Osteocyte (in vitro differentiated cells): ENCODE measurements around the gene ANXA4. TPM values are rescaled to one million over a fixed set of nuclear protein-coding genes. Genes with fewer than 3 reads are reported as not detected.
A peak's percentile ranks its signal among the peaks of the same experiment; 100 is the strongest.

ENCODE experiments used
- DNase-seq: peaks from one replicate; pipeline ENCODE4 v3.0.0; 2021; ENCODE audit warnings: mixed read lengths; ENCODE audit not compliant: unreplicated experiment; ENCODE audit errors: extremely low spot score
- H3K27ac Mint-ChIP-seq: one replicate; pipeline ENCODE4 v1.8.0; 2021; ENCODE audit warnings: mild to moderate bottlenecking, mixed read lengths; ENCODE audit not compliant: unreplicated experiment
- H3K27me3 Mint-ChIP-seq: one replicate; pipeline ENCODE4 v1.8.0; 2021; ENCODE audit warnings: mixed read lengths; ENCODE audit not compliant: unreplicated experiment
- H3K36me3 Mint-ChIP-seq: one replicate; pipeline ENCODE4 v1.8.0; 2021; ENCODE audit warnings: mixed read lengths; ENCODE audit not compliant: unreplicated experiment
- H3K4me1 Mint-ChIP-seq: one replicate; pipeline ENCODE4 v1.8.0; 2021; ENCODE audit warnings: mixed read lengths; ENCODE audit not compliant: unreplicated experiment
- H3K4me3 Mint-ChIP-seq: one replicate; pipeline ENCODE4 v1.8.0; 2021; ENCODE audit warnings: mild to moderate bottlenecking, moderate library complexity, mixed read lengths; ENCODE audit not compliant: unreplicated experiment
- H3K9me3 Mint-ChIP-seq: one replicate; pipeline ENCODE4 v1.8.0; 2021; ENCODE audit warnings: mixed read lengths; ENCODE audit not compliant: unreplicated experiment
- CTCF ChIP-seq: fragments of 200-600 bp; sonication (generic); IDR thresholded peaks from 2 replicates; pipeline ENCODE4 v1.5.0; 2021; ENCODE audit warnings: antibody characterized with exemption, mild to moderate bottlenecking, moderate library complexity
- total RNA-seq: library from RNA; stranded (reverse); gene quantifications from 2 replicates; pipeline ENCODE4 v1.2.1, GENCODE V29; 2021

ANXA4 gene
- total RNA-seq, 1 donor from 2014 or later, result 76.6 TPM

- H3K27me3 Mint-ChIP-seq, result no peaks in the 10 kb centered on the region
- TF ChIP-seq CTCF, result peak; percentile 33
- H3K9me3 Mint-ChIP-seq, result no peaks in the 10 kb centered on the region
- peaks cover 7% of the 10 kb centered on the region for H3K36me3 Mint-ChIP-seq
- peaks cover 48% of the 10 kb centered on the region for H3K4me1 Mint-ChIP-seq
- H3K27ac Mint-ChIP-seq, result peak overlapping the region; percentile 93
- no peak for DNase-seq
- peak overlapping the region; percentile 39 for H3K4me3 Mint-ChIP-seq
These were observed 25.1 kb downstream of the ANXA4 start for GRCh38 chr2:69767034-69767433.

GRCh38 chr2:69768235-69768634 is 26.3 kb downstream of the ANXA4 start:
- H3K9me3 Mint-ChIP-seq, result no peaks in the 10 kb centered on the region
- peaks cover 7% of the 10 kb centered on the region for H3K36me3 Mint-ChIP-seq
- H3K27me3 Mint-ChIP-seq, result no peaks in the 10 kb centered on the region
- H3K4me1 Mint-ChIP-seq, result peaks cover 53% of the 10 kb centered on the region
- no peak for TF ChIP-seq CTCF
- no peak overlapping the region for H3K4me3 Mint-ChIP-seq
- DNase-seq, result no peak
- H3K27ac Mint-ChIP-seq, result peak overlapping the region; percentile 93

- H3K27me3 Mint-ChIP-seq, result no peaks in the 10 kb centered on the region
- H3K36me3 Mint-ChIP-seq, result peaks cover 6% of the 10 kb centered on the region
- no peak for TF ChIP-seq CTCF
- peak overlapping the region; percentile 93 for H3K27ac Mint-ChIP-seq
- peaks cover 54% of the 10 kb centered on the region for H3K4me1 Mint-ChIP-seq
- no peak overlapping the region for H3K4me3 Mint-ChIP-seq
- no peak for DNase-seq
- H3K9me3 Mint-ChIP-seq, result no peaks in the 10 kb centered on the region
These were observed 26.9 kb downstream of the ANXA4 start for GRCh38 chr2:69768789-69769188.

- peaks cover 2% of the 10 kb centered on the region for H3K36me3 Mint-ChIP-seq
- no peaks in the 10 kb centered on the region for H3K27me3 Mint-ChIP-seq
- H3K27ac Mint-ChIP-seq, result peak overlapping the region; percentile 93
- TF ChIP-seq CTCF, result no peak
- no peak for DNase-seq
- H3K4me1 Mint-ChIP-seq, result peaks cover 55% of the 10 kb centered on the region
- H3K4me3 Mint-ChIP-seq, result no peak overlapping the region
- no peaks in the 10 kb centered on the region for H3K9me3 Mint-ChIP-seq
These were observed 27.3 kb downstream of the ANXA4 start for GRCh38 chr2:69769272-69769671.

- no peaks in the 10 kb centered on the region for H3K27me3 Mint-ChIP-seq
- peaks cover 60% of the 10 kb centered on the region for H3K4me1 Mint-ChIP-seq
- H3K36me3 Mint-ChIP-seq, result no peaks in the 10 kb centered on the region
- H3K9me3 Mint-ChIP-seq, result no peaks in the 10 kb centered on the region
- H3K4me3 Mint-ChIP-seq, result peak overlapping the region; percentile 33
- no peak for TF ChIP-seq CTCF
- no peak for DNase-seq
- H3K27ac Mint-ChIP-seq, result peak overlapping the region; percentile 90
These were observed 28.3 kb downstream of the ANXA4 start for GRCh38 chr2:69770193-69770702.
